ENCODE measurements around the gene VOPP1.

- TF ChIP-seq SUZ12 (IDR thresholded peaks at IDR 0.05; ENCODE audit: extremely low read depth, insufficient read depth, insufficient read length) (no peak), YY1 (IDR thresholded peaks at IDR 0.05; ENCODE audit: insufficient read depth, insufficient read length) (no peak)
Measured at GRCh38 chr7:55512635-55513191, 59.6 kb downstream of the VOPP1 start.

Data from NT2/D1 (cell line).